Stimulated activated CD4-positive, alpha-beta T cell treated with anti-CD3 and anti-CD28 coated beads, TNF-alpha, amount 100 ng/mL, for 1 hour (primary cell): ENCODE data around the gene ABTB1.
"Not testable (repeated sequence)": the region's sequence is repeated elsewhere in the genome, so short reads cannot be mapped to it uniquely, and the experiment has no call there.

Experiments used
- DNase-seq, 3 donors: peaks; one replicate each; pipeline ENCODE4 v3.0.0-alpha.2; 2020; ENCODE audit warnings: low read depth in 3 of 3, low spot score in 1 of 3

ABTB1 gene

GRCh38 chr3:127702151-127702578, 29.4 kb downstream of the ABTB1 start:
- no peak for DNase-seq

GRCh38 chr3:127704840-127705239, 32.1 kb downstream of the ABTB1 start:
- not testable (repeated sequence) for DNase-seq

GRCh38 chr3:127706312-127706711, 33.6 kb downstream of the ABTB1 start:
- no peak for DNase-seq

- no peak for DNase-seq
Observed at GRCh38 chr3:127706785-127707351, 34.1 kb downstream of the ABTB1 start.

- no peak for DNase-seq
Observed at GRCh38 chr3:127707851-127708411, 35.2 kb downstream of the ABTB1 start.

GRCh38 chr3:127708837-127709236, 36.1 kb downstream of the ABTB1 start:
- no peak for DNase-seq

GRCh38 chr3:127709320-127710060, 36.7 kb downstream of the ABTB1 start:
- DNase-seq = no peak

- no peak for DNase-seq
Observed at GRCh38 chr3:127710155-127710941, 37.6 kb downstream of the ABTB1 start.

GRCh38 chr3:127711021-127711695, 38.4 kb downstream of the ABTB1 start:
- DNase-seq = no peak

GRCh38 chr3:127711896-127712295, 39.1 kb downstream of the ABTB1 start:
- DNase-seq = no peak

- DNase-seq = no peak
Observed at GRCh38 chr3:127712461-127712860, 39.7 kb downstream of the ABTB1 start.

GRCh38 chr3:127712881-127713771, 40.4 kb downstream of the ABTB1 start:
- no peak for DNase-seq

GRCh38 chr3:127714125-127714571, 41.4 kb downstream of the ABTB1 start:
- no peak for DNase-seq

GRCh38 chr3:127714866-127715265, 42.1 kb downstream of the ABTB1 start:
- DNase-seq = no peak

- DNase-seq = no peak
Observed at GRCh38 chr3:127715532-127715931, 42.8 kb downstream of the ABTB1 start.

- no peak for DNase-seq
Observed at GRCh38 chr3:127716384-127716783, 43.6 kb downstream of the ABTB1 start.

- DNase-seq = no peak
Observed at GRCh38 chr3:127717357-127718244, 44.8 kb downstream of the ABTB1 start.

- no peak for DNase-seq
Observed at GRCh38 chr3:127718245-127718915, 45.6 kb downstream of the ABTB1 start.

GRCh38 chr3:127718916-127719290, 46.2 kb downstream of the ABTB1 start:
- no peak for DNase-seq
